HG03439 (cell line): ENCODE results near the gene KCNC1.

Source experiments
- ATAC-seq: cut with Tn5 transposase; IDR thresholded peaks from one replicate; pipeline ENCODE4 v1.9.1; 2021; ENCODE audit warnings: mild to moderate bottlenecking, moderate library complexity; ENCODE audit not compliant: unreplicated experiment

Gene KCNC1

DNA sequence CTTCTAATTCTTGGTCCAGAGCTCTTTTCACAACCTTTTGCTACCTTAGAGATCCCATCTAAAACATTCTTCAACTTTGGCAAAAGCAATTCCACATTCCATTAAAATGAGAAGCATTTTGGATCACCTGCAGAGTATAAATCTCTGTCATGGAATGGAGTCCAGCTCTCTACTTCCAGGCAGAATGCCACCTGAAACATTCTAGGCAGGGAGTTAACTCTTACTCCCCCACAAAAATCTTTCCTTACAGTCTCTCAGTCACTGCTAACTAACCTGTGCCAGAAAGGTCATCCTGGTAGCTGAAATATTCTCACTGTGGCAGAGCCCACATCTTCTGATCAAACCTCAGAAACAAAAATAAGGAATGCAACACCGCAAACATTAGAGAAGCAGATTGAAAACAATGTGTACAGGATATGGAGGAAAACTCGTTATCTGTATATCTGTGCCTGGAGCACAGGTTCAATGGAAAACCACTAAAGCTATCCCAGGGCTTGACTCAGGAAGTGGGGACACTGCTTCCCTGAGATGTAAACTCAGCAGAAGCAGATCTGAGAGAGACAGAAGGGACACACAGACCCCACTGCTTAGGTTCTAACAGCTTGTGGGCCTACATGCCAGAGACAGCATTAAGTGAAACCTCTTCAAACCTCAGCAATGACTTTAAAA is 78.9 kb downstream of the KCNC1 start:
- ATAC-seq, result no peak

DNA sequence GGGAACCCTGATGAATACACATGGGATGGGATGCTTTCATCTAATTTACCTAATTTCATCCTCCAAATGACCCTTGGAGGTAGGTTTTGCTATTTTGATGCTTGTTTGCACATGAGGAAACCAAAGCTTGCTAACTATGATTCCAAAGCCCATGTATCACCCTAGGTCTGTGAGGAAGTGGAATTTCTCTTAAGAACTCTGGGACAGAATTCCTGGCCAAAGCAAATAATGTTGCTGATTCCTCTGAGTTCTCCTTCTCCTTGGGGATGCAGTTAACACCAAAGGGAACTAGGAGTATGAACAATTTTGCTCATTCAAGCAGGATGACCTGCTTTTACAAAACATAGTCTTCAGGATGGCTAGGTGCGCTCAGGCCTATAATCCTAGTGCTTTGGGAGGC is 80.0 kb downstream of the KCNC1 start:
- no peak for ATAC-seq

DNA sequence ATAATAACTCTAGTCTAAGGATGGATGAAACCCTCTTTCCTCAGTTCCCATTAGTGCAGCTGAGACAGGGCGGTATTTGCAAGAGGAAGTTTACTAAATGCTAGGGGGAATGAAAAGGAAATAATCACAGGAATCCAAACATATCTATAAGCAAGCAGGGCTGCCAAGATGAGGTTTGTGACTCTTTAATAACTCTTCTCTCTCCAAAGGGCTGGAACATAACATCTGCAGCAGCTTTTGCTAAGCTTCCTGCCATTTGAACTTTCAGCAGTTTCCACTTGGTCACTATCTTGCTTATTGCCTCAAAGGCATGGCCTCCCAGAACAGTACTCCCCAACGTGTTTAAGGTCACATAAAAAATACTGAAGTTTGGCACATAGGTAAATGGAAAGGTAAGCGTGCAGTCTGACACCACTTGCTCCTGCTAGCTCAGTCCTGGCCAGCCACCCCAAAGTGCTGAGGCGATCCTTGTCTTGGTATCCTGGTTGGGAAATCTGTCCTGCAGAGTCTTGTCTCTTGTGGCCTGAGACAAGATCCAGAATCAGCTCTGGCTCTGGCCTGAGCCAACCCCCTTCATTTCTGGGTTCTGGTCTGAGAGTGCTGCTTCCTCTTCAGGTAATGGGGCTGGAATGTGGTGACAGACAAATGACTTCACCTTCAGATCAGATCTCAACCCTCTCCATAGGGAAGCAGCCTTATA is 81.8 kb downstream of the KCNC1 start:
- ATAC-seq, result no peak

DNA sequence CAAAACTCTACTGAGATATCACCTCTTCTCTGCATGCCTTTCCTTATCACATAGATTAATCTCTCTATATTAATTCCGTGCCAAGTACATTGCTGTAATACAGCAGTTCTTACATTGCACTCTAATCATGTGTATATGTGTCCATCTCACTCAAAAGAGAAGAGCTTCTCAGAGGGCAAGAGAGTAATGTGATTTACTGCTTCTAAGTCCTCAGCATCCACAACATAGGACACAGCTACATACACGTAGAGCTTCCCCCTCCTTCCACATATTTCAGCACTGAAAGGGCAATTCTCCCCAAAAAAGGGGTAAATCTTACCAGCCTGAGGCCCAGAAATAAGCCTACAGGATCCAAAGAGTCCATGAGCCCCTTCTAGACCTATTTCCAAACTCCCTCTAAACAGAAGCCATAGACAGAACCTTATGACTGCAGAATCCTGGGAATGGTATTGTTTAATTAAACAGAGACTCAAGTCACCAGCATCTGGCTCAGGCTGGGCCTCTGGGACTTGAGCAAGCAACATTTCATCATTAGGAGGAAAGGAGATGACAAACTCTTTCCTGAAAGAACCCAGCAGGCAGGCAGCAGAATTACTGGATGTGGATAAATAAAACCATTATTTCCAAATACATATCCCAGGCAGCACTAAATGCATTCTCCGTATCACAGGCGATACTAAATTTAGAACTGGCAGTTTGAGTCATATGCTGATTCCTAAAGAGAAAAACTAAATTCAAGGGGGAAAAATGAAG is 87.2 kb downstream of the KCNC1 start:
- no peak for ATAC-seq

DNA sequence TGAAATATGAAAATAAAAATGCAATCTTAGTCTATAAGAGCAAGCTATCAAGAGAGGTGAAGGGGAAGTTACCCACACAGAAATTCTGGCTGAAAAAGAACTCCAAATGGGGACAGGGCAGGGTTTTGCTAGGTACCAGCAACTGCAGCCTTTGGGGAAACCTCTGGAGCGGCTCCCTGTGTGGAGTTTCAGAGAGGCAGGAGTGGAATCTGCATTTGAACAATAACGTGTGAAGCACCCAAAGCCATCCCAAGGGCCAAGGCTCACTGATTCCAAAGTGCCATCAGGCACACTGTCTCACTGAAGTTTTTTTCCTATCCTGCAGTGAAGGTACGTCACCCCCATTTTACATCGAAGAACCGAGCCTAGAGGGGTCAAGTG is 87.8 kb downstream of the KCNC1 start:
- no peak for ATAC-seq

DNA sequence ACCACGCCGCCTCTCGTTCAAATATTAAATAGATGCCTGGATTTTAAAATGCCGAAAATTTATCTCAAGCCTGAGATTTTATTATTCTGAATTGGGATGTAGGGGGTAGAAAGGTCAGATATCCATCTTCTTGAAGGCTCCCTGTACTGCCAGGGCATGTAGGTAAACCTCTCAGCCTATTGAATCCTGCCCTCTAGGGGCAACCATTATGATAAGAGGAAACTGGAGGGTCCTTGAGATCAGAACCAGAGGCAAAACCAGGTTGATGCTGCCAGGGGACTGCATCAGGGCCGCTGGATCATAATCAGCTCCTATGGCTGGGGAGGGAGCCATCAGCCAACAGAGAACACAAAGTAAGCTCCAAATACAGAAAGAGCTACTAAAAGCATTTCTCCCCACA is 92.4 kb downstream of the KCNC1 start:
- ATAC-seq, result no peak

DNA sequence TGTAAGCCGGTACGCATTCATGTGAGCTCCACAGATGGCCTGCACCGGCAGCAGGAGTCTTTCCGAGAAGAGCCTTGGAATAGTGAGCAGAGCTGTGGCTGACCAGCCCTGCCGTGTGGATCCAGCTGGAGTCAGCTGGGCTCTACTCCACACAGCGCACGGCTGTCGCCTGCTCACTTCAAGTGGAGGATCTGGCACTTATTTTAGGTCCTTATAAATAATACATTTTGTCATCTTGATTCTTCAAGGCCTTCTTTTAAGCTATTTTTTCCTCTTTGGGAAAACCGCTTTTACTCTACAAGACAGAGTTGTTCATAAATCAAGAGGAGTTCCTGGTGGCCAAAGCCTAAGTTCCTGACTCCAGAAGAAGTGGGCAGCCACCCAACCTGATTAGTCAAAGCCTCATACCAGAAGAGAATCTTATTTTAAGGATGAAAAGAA is 93.8 kb downstream of the KCNC1 start:
- no peak for ATAC-seq

DNA sequence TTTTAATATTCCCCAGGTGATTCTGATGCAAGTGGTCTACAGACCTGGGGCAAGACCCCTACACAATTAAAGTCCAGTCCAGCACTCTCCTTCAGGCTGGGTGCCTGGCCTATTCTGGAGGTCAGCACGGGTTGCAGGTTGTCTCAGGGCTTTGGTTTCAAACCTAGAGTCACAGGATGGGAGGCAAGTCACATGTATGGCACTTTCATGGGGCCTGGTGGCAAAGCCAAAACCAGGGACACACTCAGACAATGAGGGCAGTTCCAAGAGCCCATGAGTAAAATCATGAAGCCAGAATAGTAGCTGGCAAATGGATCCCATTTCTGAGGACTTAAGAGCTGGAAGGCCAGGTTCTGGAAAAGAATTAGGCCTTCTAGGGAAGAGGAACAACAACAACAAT is 96.6 kb downstream of the KCNC1 start:
- ATAC-seq, result no peak

DNA sequence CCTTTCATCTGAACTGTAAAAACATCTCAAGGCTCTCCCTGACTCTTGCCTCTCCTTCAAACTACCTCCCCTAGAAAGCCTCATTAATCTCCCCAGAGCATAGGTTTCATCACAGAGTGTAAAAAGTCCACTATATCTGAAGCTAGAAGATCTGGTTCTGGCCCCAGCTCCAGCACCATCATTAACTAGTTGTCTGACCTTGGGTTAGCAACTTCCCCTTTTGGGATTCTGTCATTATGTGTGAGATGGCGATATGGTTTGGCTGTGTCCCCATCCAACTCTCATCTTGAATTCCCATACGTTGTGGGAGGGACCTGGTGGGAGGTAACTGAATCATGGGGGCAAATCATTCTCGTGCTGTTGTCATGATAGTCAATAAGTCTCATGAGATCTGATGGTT is 97.3 kb downstream of the KCNC1 start:
- no peak for ATAC-seq
